PC-9 (cell line): Measurements from ENCODE around the gene ASGR2. TPM values are rescaled to one million over a fixed set of nuclear protein-coding genes. Genes with fewer than 3 reads are reported as not detected.
"Not testable (repeated sequence)": the region's sequence is repeated elsewhere in the genome, so short reads cannot be mapped to it uniquely, and the experiment has no call there.

Source experiments
- Bru-seq: library from RNA; stranded (reverse); fragments of 400-500 nt; gene quantifications from one replicate; lab custom pipeline; 2021; lab: Mats Ljungman, UMichigan
- BruChase-seq, 2 experiments: library from RNA; stranded (reverse); fragments of 400-500 nt; gene quantifications; one replicate each; lab custom pipeline; 2021; lab: Mats Ljungman, UMichigan
- BruUV-seq: library from RNA; stranded (reverse); fragments of 400-500 nt; replicated peaks from 2 replicates; lab custom pipeline; 2021; lab: Mats Ljungman, UMichigan
- CTCF ChIA-PET: fragments of 300-600 bp; sonication (Branson Sonifier 250); formaldehyde crosslinking; loops from one replicate; lab custom pipeline; 2022; ENCODE audit warnings: antibody characterized with exemption; lab: Charles Lee
- POLR2A ChIA-PET: fragments of 300-600 bp; sonication (Branson Sonifier 250); formaldehyde crosslinking; loops from one replicate; lab custom pipeline; 2022; ENCODE audit warnings: antibody characterized with exemption; ENCODE audit not compliant: unreplicated experiment; lab: Charles Lee
- DNase-seq, 2 experiments: peaks; one replicate each; pipeline versions ENCODE4 v3.0.0 to v3.0.0-alpha.2; 2015 to 2022; ENCODE audit warnings: mixed read lengths in 1 of 2
- H2AFZ ChIP-seq: fragments of 200-600 bp; sonication (generic); 2 replicates; pipeline ENCODE4 v1.8.1; 2017; ENCODE audit warnings: antibody characterized with exemption
- H3F3A ChIP-seq: fragments of 200-600 bp; sonication (generic); 2 replicates; pipeline ENCODE4 v1.8.1; 2017; ENCODE audit warnings: antibody characterized with exemption, mild to moderate bottlenecking, low read depth; ENCODE audit not compliant: insufficient read depth
- H3K27ac ChIP-seq: fragments of 200-600 bp; sonication (generic); 2 replicates; pipeline ENCODE4 v1.6.1; 2016; ENCODE audit warnings: mixed run types
- H3K27me3 ChIP-seq: fragments of 200-600 bp; sonication (generic); 2 replicates; pipeline ENCODE4 v1.6.1; 2016; ENCODE audit warnings: low read depth, mixed run types; ENCODE audit not compliant: insufficient read depth
- H3K36me3 ChIP-seq: fragments of 200-600 bp; sonication (generic); 2 replicates; pipeline ENCODE4 v1.6.1; 2016; ENCODE audit warnings: low read depth, mixed run types
- H3K4me1 ChIP-seq: fragments of 200-600 bp; sonication (generic); replicated peaks from 2 replicates; pipeline ENCODE4 v1.6.1; 2016; ENCODE audit warnings: mixed run types; ENCODE audit not compliant: insufficient read depth
- H3K4me2 ChIP-seq: fragments of 200-600 bp; sonication (generic); 2 replicates; pipeline ENCODE4 v1.6.1; 2017; ENCODE audit warnings: mixed run types
- H3K4me3 ChIP-seq: fragments of 200-600 bp; sonication (generic); 2 replicates; pipeline ENCODE4 v1.6.1; 2016; ENCODE audit warnings: mixed run types
- H3K79me2 ChIP-seq: fragments of 200-600 bp; sonication (generic); 2 replicates; pipeline ENCODE4 v1.6.1; 2017; ENCODE audit warnings: low read depth, mixed run types
- H3K9me2 ChIP-seq: fragments of 200-600 bp; sonication (generic); 2 replicates; pipeline ENCODE4 v1.8.1; 2017; ENCODE audit warnings: mild to moderate bottlenecking; ENCODE audit not compliant: insufficient read depth
- H3K9me3 ChIP-seq: fragments of 200-600 bp; sonication (generic); 2 replicates; pipeline ENCODE4 v1.8.1; 2016; ENCODE audit warnings: low read depth; ENCODE audit not compliant: insufficient read depth
- H4K20me1 ChIP-seq: fragments of 200-600 bp; sonication (generic); 2 replicates; pipeline ENCODE4 v1.8.1; 2017; ENCODE audit not compliant: insufficient read depth
- EZH2 ChIP-seq: fragments of 200-600 bp; sonication (generic); IDR thresholded peaks from 2 replicates; pipeline ENCODE4 v1.8.0; 2017; ENCODE audit warnings: antibody characterized with exemption, low read depth
- intact Hi-C: fragments of 100-400 bp; cut with micrococcal nuclease; formaldehyde crosslinking; loops from one replicate; pipeline ENCODE4 v1.10.0; 2022; ENCODE audit not compliant: unreplicated experiment
- long read RNA-seq: library from polyadenylated mRNA; stranded (forward); transcript quantifications from one replicate; pipeline ENCODE4 v2.0.0, GENCODE V29; 2022
- total RNA-seq: library from RNA; stranded (reverse); gene quantifications from 2 replicates; pipeline ENCODE4 v1.2.3, GENCODE V29; 2021
- TF ChIP-seq, protein P1 (sequence below): fragments of 200-600 bp; sonication (generic); conservative IDR thresholded peaks from 2 replicates; pipeline ENCODE4 v1.6.1; 2017; ENCODE audit warnings: mixed run types, antibody characterized with exemption, mild to moderate bottlenecking, moderate library complexity

The ASGR2 gene, protein sequence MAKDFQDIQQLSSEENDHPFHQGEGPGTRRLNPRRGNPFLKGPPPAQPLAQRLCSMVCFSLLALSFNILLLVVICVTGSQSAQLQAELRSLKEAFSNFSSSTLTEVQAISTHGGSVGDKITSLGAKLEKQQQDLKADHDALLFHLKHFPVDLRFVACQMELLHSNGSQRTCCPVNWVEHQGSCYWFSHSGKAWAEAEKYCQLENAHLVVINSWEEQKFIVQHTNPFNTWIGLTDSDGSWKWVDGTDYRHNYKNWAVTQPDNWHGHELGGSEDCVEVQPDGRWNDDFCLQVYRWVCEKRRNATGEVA
- not detected in 2 replicates for total RNA-seq
- Bru-seq, nascent RNA = not detected
- BruChase-seq, experiment 1, labeled RNA remaining after a 2-hour chase = percentile 5 among the genes with signal in this experiment
- percentile 8 among the genes with signal in this experiment for BruChase-seq, experiment 2, labeled RNA remaining after a 6-hour chase
- long read RNA-seq = 0 reads

DNA sequence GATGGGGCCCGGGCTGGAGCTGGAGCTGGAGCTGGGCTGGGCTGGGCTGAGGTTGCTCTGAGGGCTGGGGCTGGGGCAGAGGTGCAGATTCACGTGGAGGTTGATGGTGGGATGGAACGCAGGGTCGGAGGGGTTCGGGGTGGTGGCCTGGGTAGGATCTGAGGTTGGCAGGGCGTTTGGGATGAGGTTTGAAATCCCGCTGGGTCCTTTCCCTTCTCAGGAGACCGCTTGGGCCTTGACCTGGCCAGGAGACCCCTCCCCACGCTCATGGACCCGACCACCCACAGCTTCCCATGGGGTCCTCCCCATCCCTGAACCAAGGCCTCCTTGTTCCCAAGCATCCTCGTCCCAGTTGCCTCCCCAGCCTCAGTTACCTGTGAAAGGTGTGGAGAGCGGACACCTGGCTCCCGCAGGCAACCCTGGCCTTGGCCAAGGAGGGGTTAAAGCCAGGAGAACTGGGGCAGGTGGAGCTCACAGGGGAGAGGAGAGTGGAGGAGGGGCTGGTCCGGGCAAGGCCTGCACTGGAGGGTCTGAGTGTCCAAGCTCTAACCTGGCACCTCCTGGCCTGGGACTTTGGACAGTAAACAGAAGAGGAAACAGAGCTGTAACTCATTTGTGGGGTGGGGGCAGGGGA lies at the start of gene ASGR2:
Gene ASGR2 (minus strand): TSS at position 582 of the 634 bp plus-strand sequence. CDS start 582 bp downstream, outside the sequence.
- no peak within 1 kb of the TSS for H3K27ac ChIP-seq
- no peaks in the 10 kb centered on the region for H3K36me3 ChIP-seq
- BruUV-seq = no TSS peak
- ChIA-PET POLR2A (no interaction called here), CTCF (no interaction called here)
- intact Hi-C loops = no loop called here
- no peaks in the 10 kb centered on the region for H3K9me2 ChIP-seq
- H4K20me1 ChIP-seq = no peaks in the 10 kb centered on the region
- H3F3A ChIP-seq = peaks cover 8% of the 10 kb centered on the region; the same call in 1 of the 2 replicates
- no peak within 1 kb of the TSS for H3K4me2 ChIP-seq
- no peak within 1 kb of the TSS for H3K4me3 ChIP-seq
- H2AFZ ChIP-seq = no peak within 1 kb of the TSS
- H3K4me1 ChIP-seq = no peaks in the 10 kb centered on the region
- H3K9me3 ChIP-seq = no peaks in the 10 kb centered on the region
- TF ChIP-seq EZH2 = no peak
- TF ChIP-seq, protein P1, sequence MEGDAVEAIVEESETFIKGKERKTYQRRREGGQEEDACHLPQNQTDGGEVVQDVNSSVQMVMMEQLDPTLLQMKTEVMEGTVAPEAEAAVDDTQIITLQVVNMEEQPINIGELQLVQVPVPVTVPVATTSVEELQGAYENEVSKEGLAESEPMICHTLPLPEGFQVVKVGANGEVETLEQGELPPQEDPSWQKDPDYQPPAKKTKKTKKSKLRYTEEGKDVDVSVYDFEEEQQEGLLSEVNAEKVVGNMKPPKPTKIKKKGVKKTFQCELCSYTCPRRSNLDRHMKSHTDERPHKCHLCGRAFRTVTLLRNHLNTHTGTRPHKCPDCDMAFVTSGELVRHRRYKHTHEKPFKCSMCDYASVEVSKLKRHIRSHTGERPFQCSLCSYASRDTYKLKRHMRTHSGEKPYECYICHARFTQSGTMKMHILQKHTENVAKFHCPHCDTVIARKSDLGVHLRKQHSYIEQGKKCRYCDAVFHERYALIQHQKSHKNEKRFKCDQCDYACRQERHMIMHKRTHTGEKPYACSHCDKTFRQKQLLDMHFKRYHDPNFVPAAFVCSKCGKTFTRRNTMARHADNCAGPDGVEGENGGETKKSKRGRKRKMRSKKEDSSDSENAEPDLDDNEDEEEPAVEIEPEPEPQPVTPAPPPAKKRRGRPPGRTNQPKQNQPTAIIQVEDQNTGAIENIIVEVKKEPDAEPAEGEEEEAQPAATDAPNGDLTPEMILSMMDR = no peak
- no peaks in the 10 kb centered on the region for H3K79me2 ChIP-seq
- no peak for DNase-seq
- H3K27me3 ChIP-seq = no peaks in the 10 kb centered on the region

DNA sequence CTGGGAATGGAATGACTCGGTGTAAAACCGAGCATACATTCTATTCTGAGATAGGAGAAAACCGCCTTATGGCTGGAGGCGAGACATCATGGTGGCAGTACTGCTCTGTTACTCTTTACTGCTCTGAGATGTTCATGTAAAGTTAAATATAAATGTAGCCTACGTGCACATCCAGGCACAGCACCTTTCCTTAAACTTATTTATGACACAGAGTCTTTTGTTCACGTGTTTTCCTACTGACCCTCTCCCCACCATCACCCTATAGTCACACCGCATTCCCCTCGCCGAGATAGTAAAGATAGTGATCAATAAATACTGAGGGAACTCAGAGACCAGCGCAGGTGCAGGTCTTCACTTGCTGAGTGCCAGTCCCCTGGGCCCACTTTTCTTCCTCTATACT lies 44.9 kb upstream of the ASGR2 start:
- DNase-seq, H4K20me1 ChIP-seq, CTCF ChIA-PET: not testable (repeated sequence)

DNA sequence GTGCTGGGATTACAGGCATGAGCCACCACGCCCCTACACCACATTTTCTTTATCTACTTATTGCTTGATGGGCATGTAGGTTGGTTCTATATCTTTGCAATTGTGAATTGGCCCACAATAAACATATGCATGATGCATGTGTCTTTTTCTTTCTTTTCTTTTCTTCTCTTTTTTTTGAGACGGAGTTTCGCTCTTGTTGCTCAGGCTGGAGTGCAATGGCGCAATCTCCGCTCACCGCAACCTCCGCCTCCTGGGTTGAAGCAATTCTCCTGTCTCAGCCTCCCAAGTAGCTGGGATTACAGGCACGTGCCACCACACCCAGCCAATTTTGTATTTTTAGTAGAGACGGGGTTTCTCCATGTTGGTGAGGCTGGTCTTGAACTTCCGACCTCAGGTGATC lies 43.8 kb upstream of the ASGR2 start:
- H3K27me3 ChIP-seq = peaks cover 16% of the 10 kb centered on the region; the same call in 1 of the 2 replicates
- H4K20me1 ChIP-seq, BruUV-seq, H3K4me1 ChIP-seq, H3K36me3 ChIP-seq, H3K4me3 ChIP-seq, H3K9me3 ChIP-seq, POLR2A ChIA-PET, H3K79me2 ChIP-seq, H3K9me2 ChIP-seq, H2AFZ ChIP-seq, CTCF ChIA-PET, DNase-seq, H3F3A ChIP-seq, H3K27ac ChIP-seq, intact Hi-C loops, H3K4me2 ChIP-seq: not testable (repeated sequence)

More for the DNA sequence above, 44.9 kb upstream of the ASGR2 start:
- POLR2A ChIA-PET, H3K36me3 ChIP-seq, H2AFZ ChIP-seq, BruUV-seq, H3K79me2 ChIP-seq, H3K27me3 ChIP-seq, H3K4me2 ChIP-seq, H3K9me3 ChIP-seq, H3K9me2 ChIP-seq, intact Hi-C loops, H3K4me3 ChIP-seq, H3F3A ChIP-seq, H3K27ac ChIP-seq, H3K4me1 ChIP-seq: not testable (repeated sequence)
